Activated naive CD4-positive, alpha-beta T cell treated with anti-CD3 and anti-CD28 coated beads, Interleukin-2, amount 10 ng/mL, durations not matched to agents 7 days and 5 days (primary cell): ENCODE measurements around the gene RGS17.

Experiments used
- CTCF ChIA-PET: fragments of 350-600 bp; sonication (Branson Sonifier 250); formaldehyde crosslinking; loops from one replicate; lab custom pipeline; 2021; ENCODE audit warnings: antibody characterized with exemption; lab: Charles Lee
- DNase-seq: peaks from one replicate; pipeline ENCODE4 v3.0.0-alpha.2; 2020
- H3K27ac Mint-ChIP-seq: one replicate; pipeline ENCODE4 v1.8.0; 2021; ENCODE audit warnings: mild to moderate bottlenecking, moderate library complexity, mixed read lengths
- H3K27me3 Mint-ChIP-seq: one replicate; pipeline ENCODE4 v1.8.0; 2021; ENCODE audit warnings: mild to moderate bottlenecking, mixed read lengths
- H3K36me3 Mint-ChIP-seq: one replicate; pipeline ENCODE4 v1.8.0; 2021; ENCODE audit warnings: mixed read lengths
- H3K4me1 Mint-ChIP-seq: one replicate; pipeline ENCODE4 v1.8.0; 2021; ENCODE audit warnings: mixed read lengths
- H3K4me3 Mint-ChIP-seq: one replicate; pipeline ENCODE4 v1.8.0; 2021; ENCODE audit warnings: mild to moderate bottlenecking, moderate library complexity, mixed read lengths
- H3K9me3 Mint-ChIP-seq: one replicate; pipeline ENCODE4 v1.8.0; 2021; ENCODE audit warnings: mixed read lengths

The RGS17 gene

DNA sequence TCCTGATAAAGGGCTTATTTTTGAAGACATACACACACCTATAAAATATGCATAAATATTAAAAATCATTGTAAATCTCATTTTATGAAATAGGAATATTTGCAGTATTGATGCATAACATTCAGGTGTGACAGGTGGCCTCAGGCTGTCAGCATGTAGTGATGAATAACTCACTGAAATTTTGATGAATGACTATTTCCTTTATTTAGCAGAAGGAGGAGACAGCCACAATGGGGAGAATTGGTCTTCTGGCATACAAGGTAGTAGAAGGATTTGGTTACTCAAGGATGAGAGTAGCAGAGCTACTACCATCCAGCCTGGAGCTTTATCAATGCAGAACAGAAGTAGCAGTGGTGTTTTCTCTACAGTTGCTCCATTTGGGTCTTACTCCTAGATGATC, 47.2 kb downstream of the RGS17 start:
- CTCF ChIA-PET: no interaction called here

DNA sequence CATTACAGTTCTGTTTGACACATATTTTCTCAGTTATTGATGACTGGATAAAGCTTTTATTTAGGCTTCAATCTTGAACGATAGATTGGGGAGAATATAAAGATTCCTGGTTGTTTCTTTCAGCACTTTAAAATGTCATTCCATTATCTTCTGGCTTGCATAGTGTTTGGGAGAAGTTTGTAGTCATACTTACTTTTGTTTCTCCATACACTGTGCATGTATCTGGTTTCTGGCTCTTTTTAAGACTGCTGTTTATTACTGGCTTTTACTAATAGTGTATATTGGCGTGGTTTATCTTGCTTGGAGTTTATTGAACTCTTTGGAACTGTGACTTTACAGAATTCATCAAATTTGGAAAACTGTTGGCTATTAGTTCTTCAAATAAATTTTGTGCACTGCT, 49.2 kb downstream of the RGS17 start:
- CTCF ChIA-PET: no interaction called here
- H3K4me1 Mint-ChIP-seq: no peaks in the 10 kb centered on the region
- H3K9me3 Mint-ChIP-seq: no peaks in the 10 kb centered on the region
- H3K36me3 Mint-ChIP-seq: no peaks in the 10 kb centered on the region
- DNase-seq: no peak
- H3K27me3 Mint-ChIP-seq: no peaks in the 10 kb centered on the region
- no peak overlapping the region for H3K4me3 Mint-ChIP-seq
- H3K27ac Mint-ChIP-seq: no peak overlapping the region

More for the DNA sequence above, 47.2 kb downstream of the RGS17 start:
- DNase-seq: no peak
- H3K27ac Mint-ChIP-seq: no peak overlapping the region
- no peaks in the 10 kb centered on the region for H3K4me1 Mint-ChIP-seq
- no peaks in the 10 kb centered on the region for H3K36me3 Mint-ChIP-seq
- no peaks in the 10 kb centered on the region for H3K27me3 Mint-ChIP-seq
- H3K9me3 Mint-ChIP-seq: no peaks in the 10 kb centered on the region
- no peak overlapping the region for H3K4me3 Mint-ChIP-seq

DNA sequence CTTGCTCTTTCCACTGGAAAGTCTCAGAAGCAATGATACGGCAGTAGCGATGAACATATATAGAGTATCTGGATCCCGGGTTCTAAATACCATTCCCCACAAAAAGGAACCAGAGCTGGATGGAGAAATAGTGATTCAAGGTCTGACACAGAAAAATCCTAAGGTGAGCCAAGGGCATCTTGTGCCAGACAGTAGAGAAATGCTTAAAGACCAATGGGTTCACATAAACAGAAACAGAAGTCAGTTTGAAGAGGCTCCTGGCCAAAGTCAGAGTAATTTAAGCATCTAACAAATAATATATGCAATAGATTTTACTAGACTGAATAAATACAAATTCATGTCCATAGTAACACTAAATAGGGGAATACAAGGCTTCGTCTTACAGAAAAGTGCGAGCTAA, 54.7 kb downstream of the RGS17 start:
- Mint-ChIP-seq H3K4me1 (no peaks in the 10 kb centered on the region), H3K36me3 (no peaks in the 10 kb centered on the region), H3K27me3 (no peaks in the 10 kb centered on the region), H3K4me3 (no peak overlapping the region), H3K9me3 (no peaks in the 10 kb centered on the region), H3K27ac (no peak overlapping the region)
- no peak for DNase-seq
- CTCF ChIA-PET: no interaction called here

DNA sequence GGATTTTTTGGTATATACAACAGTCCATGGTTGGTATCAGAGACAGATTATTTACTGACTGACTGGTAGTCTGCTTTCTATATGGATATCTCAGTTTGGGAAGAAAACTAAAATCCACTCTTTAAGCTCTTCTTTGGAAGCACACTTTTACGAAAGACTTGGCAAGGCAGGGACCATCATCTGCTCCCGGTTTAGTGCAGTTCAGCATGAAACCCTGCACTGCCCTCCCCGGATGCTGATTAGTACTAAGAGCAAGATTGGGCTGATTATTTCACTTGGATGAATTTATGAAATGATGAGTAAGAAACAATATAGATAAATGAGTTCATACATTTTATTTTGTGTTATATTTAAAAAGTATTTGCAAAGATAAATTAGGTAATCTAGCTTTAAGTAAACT, 56.3 kb downstream of the RGS17 start:
- H3K9me3 Mint-ChIP-seq: no peaks in the 10 kb centered on the region
- DNase-seq: no peak
- no peaks in the 10 kb centered on the region for H3K27me3 Mint-ChIP-seq
- CTCF ChIA-PET: no interaction called here
- H3K36me3 Mint-ChIP-seq: no peaks in the 10 kb centered on the region
- H3K4me3 Mint-ChIP-seq: no peak overlapping the region
- H3K27ac Mint-ChIP-seq: no peak overlapping the region
- H3K4me1 Mint-ChIP-seq: no peaks in the 10 kb centered on the region

DNA sequence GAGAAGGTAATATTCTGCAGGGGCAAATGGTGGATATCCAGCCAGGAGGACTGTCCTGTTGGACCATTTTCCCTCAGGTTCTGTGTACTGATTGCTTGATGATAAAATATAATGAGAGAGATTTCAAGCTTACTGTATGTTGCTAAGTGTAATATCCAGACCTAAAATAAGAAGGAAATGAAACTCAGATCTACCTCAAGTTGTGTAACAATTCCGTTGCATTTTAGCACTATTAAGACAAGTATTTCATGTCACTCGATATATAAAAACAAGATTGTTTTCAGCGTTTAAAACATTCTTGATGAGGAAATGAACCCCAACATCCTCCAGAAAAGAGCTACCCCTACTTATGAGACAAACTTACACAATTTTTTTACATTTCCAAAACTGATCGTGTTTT, 57.2 kb downstream of the RGS17 start:
- CTCF ChIA-PET: no interaction called here
- Mint-ChIP-seq H3K4me1 (no peaks in the 10 kb centered on the region), H3K27ac (no peak overlapping the region), H3K36me3 (no peaks in the 10 kb centered on the region), H3K4me3 (no peak overlapping the region), H3K9me3 (no peaks in the 10 kb centered on the region), H3K27me3 (no peaks in the 10 kb centered on the region)
- no peak for DNase-seq

DNA sequence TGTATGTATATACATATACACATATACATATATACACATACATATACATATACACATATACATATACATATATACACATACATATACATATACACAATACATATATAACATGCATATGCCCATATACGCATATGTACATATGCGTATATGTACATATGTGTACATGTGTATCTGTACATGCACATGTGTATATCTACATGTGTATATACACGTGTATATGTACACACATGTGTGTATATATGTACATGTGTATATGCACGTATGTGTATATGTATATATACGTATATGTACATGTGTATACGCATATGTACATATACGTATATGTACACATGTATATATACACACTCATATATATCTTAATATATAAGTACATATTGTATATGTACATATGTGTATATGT, 60.3 kb downstream of the RGS17 start:
- Mint-ChIP-seq H3K27me3 (no peaks in the 10 kb centered on the region), H3K4me1 (no peaks in the 10 kb centered on the region), H3K4me3 (no peak overlapping the region), H3K9me3 (no peaks in the 10 kb centered on the region), H3K27ac (no peak overlapping the region), H3K36me3 (no peaks in the 10 kb centered on the region)
- CTCF ChIA-PET: no interaction called here
- no peak for DNase-seq

DNA sequence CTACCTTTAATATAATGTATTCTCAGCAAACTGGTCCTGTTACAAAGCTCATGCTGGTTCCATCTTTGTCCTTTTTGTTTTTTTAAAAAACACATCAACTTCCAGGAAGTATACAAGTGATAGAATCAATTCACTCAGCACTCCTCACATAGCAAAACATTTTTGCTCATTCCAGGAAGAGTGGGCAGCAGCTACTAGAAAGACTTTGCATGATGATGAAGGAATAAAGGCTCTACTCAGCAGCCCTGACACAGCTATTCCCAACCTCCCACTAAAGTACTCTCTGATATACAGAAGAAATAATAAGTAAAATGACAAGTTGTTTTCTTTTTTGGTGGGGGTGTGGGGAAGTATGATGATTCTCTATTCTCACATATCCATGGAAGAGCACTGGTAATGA, 61.2 kb downstream of the RGS17 start:
- no peaks in the 10 kb centered on the region for H3K27me3 Mint-ChIP-seq
- H3K27ac Mint-ChIP-seq: no peak overlapping the region
- CTCF ChIA-PET: no interaction called here
- H3K4me1 Mint-ChIP-seq: no peaks in the 10 kb centered on the region
- DNase-seq: no peak
- no peaks in the 10 kb centered on the region for H3K9me3 Mint-ChIP-seq
- H3K36me3 Mint-ChIP-seq: no peaks in the 10 kb centered on the region
- no peak overlapping the region for H3K4me3 Mint-ChIP-seq

DNA sequence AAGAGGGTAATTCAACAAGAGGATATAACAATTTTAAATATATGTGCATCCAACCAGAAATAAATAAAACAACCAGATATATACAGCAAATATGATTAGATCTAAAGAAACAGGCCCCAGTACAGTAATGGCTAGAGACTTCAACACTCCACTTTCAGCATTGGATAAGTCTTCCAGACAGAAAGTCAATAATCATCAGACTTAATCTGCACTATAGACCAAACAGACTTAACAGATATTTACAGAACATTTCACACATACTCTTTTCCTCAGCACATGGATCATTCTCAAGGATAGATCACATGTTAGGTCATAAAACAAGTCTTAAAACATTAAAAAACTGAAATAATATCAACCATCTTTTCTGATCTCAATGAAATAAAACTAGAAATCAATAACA, 65.9 kb downstream of the RGS17 start:
- H3K9me3 Mint-ChIP-seq: no peaks in the 10 kb centered on the region

DNA sequence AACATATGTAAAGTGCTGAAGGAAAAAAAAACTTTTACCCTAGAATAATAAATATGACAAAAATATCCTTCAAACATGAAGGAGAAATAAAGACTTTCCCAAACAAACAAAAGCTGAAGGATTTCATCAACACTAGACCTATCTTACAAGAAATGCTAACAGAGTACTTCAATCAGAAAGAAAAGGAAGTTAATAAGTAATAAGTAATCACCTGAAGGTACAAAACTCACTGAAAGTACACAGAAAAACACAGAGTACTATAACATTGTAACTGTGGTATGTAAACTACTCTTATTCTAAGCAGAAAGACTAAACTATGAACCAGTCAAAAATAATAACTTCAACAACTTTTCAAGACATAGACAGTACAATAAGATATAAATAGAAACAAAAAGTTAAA, 67.1 kb downstream of the RGS17 start:
- DNase-seq: no peak
- H3K9me3 Mint-ChIP-seq: no peaks in the 10 kb centered on the region
- H3K27ac Mint-ChIP-seq: no peak overlapping the region
- no peaks in the 10 kb centered on the region for H3K4me1 Mint-ChIP-seq
- H3K4me3 Mint-ChIP-seq: no peak overlapping the region
- H3K36me3 Mint-ChIP-seq: no peaks in the 10 kb centered on the region
- CTCF ChIA-PET: no interaction called here
- no peaks in the 10 kb centered on the region for H3K27me3 Mint-ChIP-seq

More for the DNA sequence above, 65.9 kb downstream of the RGS17 start:
- CTCF ChIA-PET: no interaction called here
- no peaks in the 10 kb centered on the region for H3K4me1 Mint-ChIP-seq
- no peak overlapping the region for H3K4me3 Mint-ChIP-seq
- no peak overlapping the region for H3K27ac Mint-ChIP-seq
- H3K36me3 Mint-ChIP-seq: no peaks in the 10 kb centered on the region
- H3K27me3 Mint-ChIP-seq: no peaks in the 10 kb centered on the region
- DNase-seq: no peak

DNA sequence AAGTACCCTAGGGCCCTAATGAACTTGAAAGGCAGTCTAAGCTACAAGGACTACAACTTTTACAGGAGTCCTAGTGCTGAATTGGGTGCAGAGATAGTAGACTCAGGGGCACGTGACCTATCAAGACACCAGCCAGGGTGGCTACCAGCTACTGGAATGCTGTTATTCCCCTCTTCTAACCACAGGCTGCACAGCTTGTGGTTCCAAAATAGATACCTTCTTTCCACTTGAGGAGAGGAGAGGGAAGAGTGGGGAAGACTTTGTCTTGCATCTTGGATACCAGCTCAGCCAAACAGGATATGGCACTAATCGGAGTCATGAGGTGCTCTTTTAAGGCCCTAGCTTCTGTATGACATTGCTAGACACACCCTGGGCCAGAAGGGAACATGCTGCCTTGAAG, 68.6 kb downstream of the RGS17 start:
- no peaks in the 10 kb centered on the region for H3K4me1 Mint-ChIP-seq
- no peaks in the 10 kb centered on the region for H3K9me3 Mint-ChIP-seq
- no peak overlapping the region for H3K27ac Mint-ChIP-seq
- no peak for DNase-seq
- H3K36me3 Mint-ChIP-seq: no peaks in the 10 kb centered on the region
- no peaks in the 10 kb centered on the region for H3K27me3 Mint-ChIP-seq
- no peak overlapping the region for H3K4me3 Mint-ChIP-seq
- CTCF ChIA-PET: no interaction called here

DNA sequence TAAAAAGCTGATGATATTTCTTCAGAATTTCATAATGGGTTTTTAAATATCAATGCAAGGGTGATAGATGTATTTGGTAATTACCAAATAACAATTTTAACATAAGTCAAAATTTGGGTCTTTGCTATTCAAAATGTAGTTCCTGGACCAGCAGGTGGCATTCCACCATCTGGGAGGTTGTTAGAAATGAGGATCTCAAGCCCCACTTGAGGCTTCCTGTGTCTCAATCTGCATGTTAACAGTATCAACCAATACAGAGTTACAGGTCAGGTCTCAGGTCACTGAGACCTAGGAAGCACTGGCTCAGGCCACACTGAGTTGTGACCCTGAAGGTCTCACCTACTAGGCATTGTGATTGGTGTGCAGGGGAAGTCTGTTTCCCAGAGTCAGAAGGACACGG, 71.3 kb downstream of the RGS17 start:
- Mint-ChIP-seq H3K27ac (no peak overlapping the region), H3K36me3 (no peaks in the 10 kb centered on the region), H3K4me3 (no peak overlapping the region), H3K4me1 (no peaks in the 10 kb centered on the region), H3K27me3 (no peaks in the 10 kb centered on the region), H3K9me3 (no peaks in the 10 kb centered on the region)
- DNase-seq: no peak
- CTCF ChIA-PET: no interaction called here

DNA sequence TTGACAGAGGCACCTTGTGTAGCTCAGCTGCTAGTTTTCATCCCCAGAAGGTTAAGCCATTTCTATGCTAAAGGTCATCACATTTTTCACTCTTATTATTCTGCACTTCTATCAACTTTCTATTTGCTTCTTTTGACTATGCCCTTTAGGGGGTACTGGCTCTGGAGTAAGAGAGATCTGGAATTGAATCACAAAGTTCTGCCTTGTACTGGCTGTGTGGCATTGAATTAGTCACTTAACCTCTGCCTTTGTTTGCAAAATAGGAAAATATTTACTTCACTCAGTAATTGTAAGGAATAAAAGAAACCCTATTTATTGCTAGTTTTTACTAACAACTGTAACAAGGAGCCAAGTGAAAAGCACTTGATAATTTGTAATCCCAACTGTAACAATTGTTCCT, 71.8 kb downstream of the RGS17 start:
- Mint-ChIP-seq H3K27ac (no peak overlapping the region), H3K36me3 (no peaks in the 10 kb centered on the region), H3K4me3 (no peak overlapping the region), H3K4me1 (no peaks in the 10 kb centered on the region), H3K27me3 (no peaks in the 10 kb centered on the region), H3K9me3 (no peaks in the 10 kb centered on the region)
- DNase-seq: no peak
- CTCF ChIA-PET: no interaction called here

DNA sequence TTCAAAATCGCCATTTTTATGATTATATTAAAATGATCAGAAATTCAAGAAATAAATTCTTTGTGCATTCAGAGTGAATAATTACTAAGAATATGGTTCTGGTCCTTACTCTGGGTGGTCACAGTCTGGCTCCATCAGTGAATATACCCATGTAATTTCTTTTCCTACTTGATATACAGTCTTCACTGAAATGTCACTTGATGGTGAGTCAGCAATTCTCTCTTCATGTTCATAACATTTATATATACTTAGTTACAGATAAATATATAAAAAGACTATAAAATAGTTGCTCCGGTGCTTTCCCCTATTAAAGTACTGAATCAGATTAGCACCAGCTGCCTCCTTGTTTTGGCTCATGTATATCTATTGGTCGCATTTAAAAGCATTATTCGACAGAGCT, 72.2 kb downstream of the RGS17 start:
- Mint-ChIP-seq H3K27me3 (no peaks in the 10 kb centered on the region), H3K36me3 (no peaks in the 10 kb centered on the region), H3K27ac (no peak overlapping the region), H3K9me3 (no peaks in the 10 kb centered on the region), H3K4me1 (no peaks in the 10 kb centered on the region), H3K4me3 (no peak overlapping the region)
- CTCF ChIA-PET: no interaction called here
- DNase-seq: no peak

DNA sequence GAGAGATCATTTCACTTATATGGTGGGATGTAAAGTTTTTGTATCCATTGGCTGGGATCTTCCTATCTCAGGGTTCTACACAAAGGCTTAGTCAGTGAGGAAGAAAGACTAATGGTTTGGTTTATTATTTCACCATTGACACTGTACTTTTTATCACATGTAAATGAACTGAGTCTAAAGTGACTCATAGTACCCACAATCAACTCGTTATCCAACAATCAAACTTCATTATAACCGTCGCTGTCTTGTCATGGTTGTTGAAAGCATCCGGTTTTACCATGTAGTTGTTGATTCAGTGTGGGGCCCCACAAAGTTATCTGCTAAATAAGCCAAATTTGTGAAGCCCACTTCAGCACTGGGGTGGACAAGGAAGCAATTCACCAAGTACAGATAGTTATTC, 72.8 kb downstream of the RGS17 start:
- Mint-ChIP-seq H3K9me3 (no peaks in the 10 kb centered on the region), H3K27ac (no peak overlapping the region), H3K4me3 (no peak overlapping the region), H3K27me3 (peaks cover 3% of the 10 kb centered on the region), H3K36me3 (no peaks in the 10 kb centered on the region), H3K4me1 (no peaks in the 10 kb centered on the region)
- CTCF ChIA-PET: interaction anchor here (0.6 kb wide), 1 partner anchor 34 kb away, joined by 3 read pairs; no protein-coding TSS in a partner anchor
- DNase-seq: no peak

DNA sequence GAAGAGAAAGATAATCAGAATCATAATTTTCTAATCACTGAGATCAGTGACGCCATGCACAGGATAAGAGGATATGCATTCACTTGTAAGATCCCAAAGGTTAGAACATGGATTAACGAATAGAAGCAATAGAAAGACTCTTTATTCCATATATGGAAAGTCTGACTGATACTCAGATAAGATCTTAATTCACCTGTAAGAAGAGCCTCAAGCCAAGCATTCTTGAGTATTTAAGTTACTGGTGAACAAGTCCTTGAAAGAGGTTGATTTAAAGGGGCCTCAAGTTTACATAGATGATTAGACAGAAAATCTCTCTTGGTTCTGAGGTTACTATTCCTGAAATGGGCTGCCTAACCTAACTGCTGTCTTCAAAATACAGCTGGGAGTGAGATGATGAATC, 74.8 kb downstream of the RGS17 start:
- DNase-seq: no peak
- Mint-ChIP-seq H3K4me3 (no peak overlapping the region), H3K36me3 (no peaks in the 10 kb centered on the region), H3K27me3 (peaks cover 3% of the 10 kb centered on the region), H3K27ac (no peak overlapping the region), H3K4me1 (no peaks in the 10 kb centered on the region), H3K9me3 (no peaks in the 10 kb centered on the region)
- CTCF ChIA-PET: no interaction called here

DNA sequence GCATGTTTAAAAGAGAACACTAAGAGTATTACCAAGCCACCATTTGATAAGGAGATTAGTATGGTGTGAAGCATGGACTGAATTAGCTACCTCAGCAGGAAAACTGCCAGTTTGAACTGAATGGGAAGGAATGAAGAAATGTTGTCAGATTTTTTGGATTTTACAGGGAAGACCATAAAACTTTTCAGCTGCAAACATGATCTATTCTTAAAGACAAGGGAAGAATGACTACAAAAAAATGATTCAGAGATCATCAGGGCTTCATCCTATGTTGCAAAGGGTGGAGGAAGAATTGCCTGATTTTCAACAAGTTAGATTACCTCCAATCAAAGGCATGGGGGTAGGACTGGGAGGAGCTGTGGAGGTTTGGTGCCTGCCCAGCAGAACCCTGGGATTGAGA, 79.3 kb downstream of the RGS17 start:
- Mint-ChIP-seq H3K36me3 (no peaks in the 10 kb centered on the region), H3K4me3 (no peak overlapping the region), H3K4me1 (no peaks in the 10 kb centered on the region), H3K27me3 (peaks cover 3% of the 10 kb centered on the region), H3K9me3 (no peaks in the 10 kb centered on the region), H3K27ac (no peak overlapping the region)
- CTCF ChIA-PET: no interaction called here
- DNase-seq: no peak
